ENCODE data around the gene MLIP.

The MLIP gene

GRCh38 chr6:54288474-54288873, 177.2 kb downstream of the MLIP start:
- no peak for DNase-seq

- DNase-seq, result no peak
Measured at GRCh38 chr6:54289426-54289825, 178.2 kb downstream of the MLIP start.

GRCh38 chr6:54291146-54291545, 179.9 kb downstream of the MLIP start:
- peak; percentile 68 for DNase-seq

- DNase-seq, result peak; percentile 69
Measured at GRCh38 chr6:54291738-54292137, 180.5 kb downstream of the MLIP start.

- no peak for DNase-seq
Measured at GRCh38 chr6:54294965-54295532, 183.8 kb downstream of the MLIP start.

- DNase-seq, result no peak
Measured at GRCh38 chr6:54299542-54300269, 188.5 kb downstream of the MLIP start.

GRCh38 chr6:54301770-54302169, 190.5 kb downstream of the MLIP start:
- DNase-seq, result no peak

GRCh38 chr6:54307439-54307910, 196.2 kb downstream of the MLIP start:
- DNase-seq, result no peak

- no peak for DNase-seq
Measured at GRCh38 chr6:54308289-54308985, 197.2 kb downstream of the MLIP start, which contains the start of gene TINAG. TSS of gene TINAG (plus strand) at chr6:54308441. CDS start at chr6:54308551, 110 bp downstream.

- no peak for DNase-seq
Measured at GRCh38 chr6:54308986-54309315, 197.7 kb downstream of the MLIP start.

GRCh38 chr6:54310377-54311152, 199.3 kb downstream of the MLIP start:
- DNase-seq, result no peak

GRCh38 chr6:54315656-54316055, 204.4 kb downstream of the MLIP start:
- no peak for DNase-seq

Data from NCI-H226 (cell line).